BJ (cell line): ENCODE measurements around the gene POLR2L. TPM values are rescaled to one million over a fixed set of nuclear protein-coding genes. Genes with fewer than 3 reads are reported as not detected.
A peak's percentile ranks its signal among the peaks of the same experiment; 100 is the strongest.

Source experiments
- CTCF ChIA-PET: fragments of 350-600 bp; formaldehyde crosslinking; extraction: SDS; loops from one replicate; lab custom pipeline; 2021; ENCODE audit warnings: antibody characterized with exemption, inconsistent platforms; lab: Yijun Ruan, JAX
- POLR2A ChIA-PET: fragments of 300-600 bp; sonication (Branson Sonifier 250); formaldehyde crosslinking; extraction: SDS; loops from one replicate; lab custom pipeline; 2021; ENCODE audit warnings: antibody characterized with exemption; lab: Charles Lee
- DNase-seq: peaks from one replicate; pipeline ENCODE4 v3.0.0-alpha.2; 2011; ENCODE audit warnings: low read depth
- H3K27me3 ChIP-seq: 2 replicates; pipeline ENCODE4 v1.6.0; 2011; ENCODE audit warnings: low read length; ENCODE audit not compliant: control insufficient read depth, insufficient read depth
- H3K36me3 ChIP-seq: 2 replicates; pipeline ENCODE4 v1.5.1; 2011; ENCODE audit warnings: low read length; ENCODE audit not compliant: control insufficient read depth, insufficient read depth
- H3K4me3 ChIP-seq: 2 replicates; pipeline ENCODE4 v1.5.1; 2011; ENCODE audit warnings: low read depth, mild to moderate bottlenecking, control low read depth, low read length
- CTCF ChIP-seq: IDR thresholded peaks from 2 replicates; pipeline ENCODE4 v1.5.1; 2011; ENCODE audit warnings: low read depth, mild to moderate bottlenecking, control low read depth, inconsistent platforms, low read length, moderate library complexity; ENCODE audit not compliant: insufficient read depth
- polyA plus RNA-seq: library from polyadenylated mRNA; depleted of rRNA; stranded (reverse); fragments of >200 nt; gene quantifications from 2 replicates; pipeline ENCODE4 v1.2.3, GENCODE V29; 2011

POLR2L gene
- polyA plus RNA-seq, 1 experiment = 734 TPM

GRCh38 chr11:821512-822371 is 20.6 kb downstream of the POLR2L start:
- Histone ChIP-seq H3K4me3 (peak overlapping the region; percentile 83; the same call in 1 of the 2 replicates), H3K36me3 (peaks cover 30% of the 10 kb centered on the region), H3K27me3 (no peaks in the 10 kb centered on the region)
- TF ChIP-seq CTCF = no peak
- POLR2A ChIA-PET = interaction anchor here (0.5 kb wide), 1 partner anchor 35 kb away, joined by 3 read pairs; no protein-coding TSS in a partner anchor
- CTCF ChIA-PET = interaction anchor here (0.8 kb wide), 1 partner anchor 230 kb away, joined by 3 read pairs; no protein-coding TSS in a partner anchor
- no peak for DNase-seq

- ChIA-PET POLR2A (interaction anchor here (0.6 to 2.1 kb wide), 2 partner anchors 12 to 25 kb away, joined by 4 to 24 read pairs; partner anchors contain the start of gene RPLP2), CTCF (no interaction called here)
- Histone ChIP-seq H3K4me3 (peak overlapping the region; percentile 83), H3K36me3 (peaks cover 30% of the 10 kb centered on the region), H3K27me3 (no peaks in the 10 kb centered on the region)
- no peak for DNase-seq
- no peak for TF ChIP-seq CTCF
These were observed 21.4 kb downstream of the POLR2L start for GRCh38 chr11:820655-821511.

- POLR2A ChIA-PET = interaction anchor here (0.6 to 2.1 kb wide), 3 partner anchors 11 to 24 kb away, joined by 4 to 32 read pairs (median 24); partner anchors contain the start of genes RPLP2 and TSPAN4
- H3K36me3 ChIP-seq = peaks cover 24% of the 10 kb centered on the region
- CTCF ChIA-PET = interaction anchor here (1.0 to 1.9 kb wide), 5 partner anchors 10 to 251 kb away, joined by 3 to 8 read pairs (median 3); no protein-coding TSS in a partner anchor
- TF ChIP-seq CTCF = no peak
- peak overlapping the region; percentile 83 for H3K4me3 ChIP-seq
- DNase-seq = no peak
- H3K27me3 ChIP-seq = no peaks in the 10 kb centered on the region
These were observed 22.2 kb downstream of the POLR2L start for GRCh38 chr11:819943-820649.

GRCh38 chr11:819129-819931 is 23.0 kb downstream of the POLR2L start:
- CTCF ChIA-PET = interaction anchor here (1.0 to 1.9 kb wide), 8 partner anchors 10 to 250 kb away, joined by 3 to 8 read pairs (median 4); no protein-coding TSS in a partner anchor
- H3K27me3 ChIP-seq = no peaks in the 10 kb centered on the region

More at GRCh38 chr11:819129-819931, 23.0 kb downstream of the POLR2L start:
- no peak for DNase-seq
- peak overlapping the region; percentile 83 for H3K4me3 ChIP-seq
- peak; percentile 12; the same call in 1 of the 2 replicates for TF ChIP-seq CTCF
- H3K36me3 ChIP-seq = peaks cover 16% of the 10 kb centered on the region
- POLR2A ChIA-PET = interaction anchor here (0.7 to 2.1 kb wide), 6 partner anchors 8 to 330 kb away, joined by 3 to 32 read pairs (median 8); partner anchors contain the start of genes CD151, RPLP2 and TSPAN4
